HG03103 (cell line): Measurements from ENCODE around the gene DUSP22.
"Not testable (repeated sequence)": the region's sequence is repeated elsewhere in the genome, so short reads cannot be mapped to it uniquely, and the experiment has no call there.

Experiments
- ATAC-seq: cut with Tn5 transposase; IDR thresholded peaks from one replicate; pipeline ENCODE4 v1.9.1; 2021; ENCODE audit warnings: low read depth; ENCODE audit not compliant: unreplicated experiment

Gene DUSP22

GRCh38 chr6:322940-323729 is 30.8 kb downstream of the DUSP22 start:
- no peak for ATAC-seq

- ATAC-seq, result no peak
Measured at GRCh38 chr6:323730-324088, 31.4 kb downstream of the DUSP22 start.

GRCh38 chr6:324116-324728 is 31.9 kb downstream of the DUSP22 start:
- ATAC-seq, result no peak

- ATAC-seq, result no peak
Measured at GRCh38 chr6:324729-325125, 32.4 kb downstream of the DUSP22 start.

- ATAC-seq, result not testable (repeated sequence)
Measured at GRCh38 chr6:325161-325860, 33.0 kb downstream of the DUSP22 start.

GRCh38 chr6:326066-326465 is 33.8 kb downstream of the DUSP22 start:
- ATAC-seq, result not testable (repeated sequence)

- no peak for ATAC-seq
Measured at GRCh38 chr6:326896-327537, 34.7 kb downstream of the DUSP22 start.

- peak; percentile 0 for ATAC-seq
Measured at GRCh38 chr6:327538-328116, 35.3 kb downstream of the DUSP22 start.

- peak; percentile 69 for ATAC-seq
Measured at GRCh38 chr6:328136-328670, 35.9 kb downstream of the DUSP22 start.

- no peak for ATAC-seq
Measured at GRCh38 chr6:328924-329323, 36.6 kb downstream of the DUSP22 start.

- ATAC-seq, result no peak
Measured at GRCh38 chr6:329888-330691, 37.8 kb downstream of the DUSP22 start.

- ATAC-seq, result no peak
Measured at GRCh38 chr6:330948-331347, 38.7 kb downstream of the DUSP22 start.

- ATAC-seq, result peak; percentile 32
Measured at GRCh38 chr6:331622-332521, 39.6 kb downstream of the DUSP22 start.

- no peak for ATAC-seq
Measured at GRCh38 chr6:332671-333070, 40.4 kb downstream of the DUSP22 start.

- no peak for ATAC-seq
Measured at GRCh38 chr6:333379-334002, 41.2 kb downstream of the DUSP22 start.

- no peak for ATAC-seq
Measured at GRCh38 chr6:334536-335510, 42.5 kb downstream of the DUSP22 start.

GRCh38 chr6:335572-335971 is 43.3 kb downstream of the DUSP22 start:
- ATAC-seq, result no peak
